GM12891 (cell line): ENCODE results near the gene POLR1B.

Source experiments
- POLR2AphosphoS5 ChIP-seq: IDR thresholded peaks from 2 replicates; pipeline ENCODE4 v1.6.1; 2011; ENCODE audit warnings: low read depth, low read length, control low read depth
- TAF1 ChIP-seq: IDR thresholded peaks from 2 replicates; pipeline ENCODE4 v1.6.1; 2011; ENCODE audit warnings: low read depth, low read length, control low read depth

DNA sequence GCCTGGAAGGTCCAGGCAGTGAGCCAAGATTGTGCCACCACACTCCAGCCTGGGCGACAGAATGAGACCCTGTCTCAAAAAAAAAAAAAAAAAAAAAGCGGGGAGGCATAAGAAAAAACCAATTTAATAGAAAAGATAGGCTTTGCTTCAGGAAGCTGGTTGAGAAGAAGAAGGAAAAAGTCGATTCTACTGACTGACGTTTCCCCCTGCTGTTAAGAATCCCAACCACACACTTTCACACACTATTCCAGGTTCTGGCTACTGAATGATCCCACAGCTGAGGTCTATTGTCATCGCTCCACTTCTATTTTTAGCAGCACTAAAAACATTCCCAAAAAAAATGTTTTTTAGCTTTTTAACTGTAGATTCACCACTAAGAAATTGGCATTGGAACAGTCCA is 35.5 kb downstream of the POLR1B start:
- no peak for TF ChIP-seq POLR2AphosphoS5
- no peak for TF ChIP-seq TAF1
